ENCODE results near the gene AFAP1.

Gene AFAP1

DNA sequence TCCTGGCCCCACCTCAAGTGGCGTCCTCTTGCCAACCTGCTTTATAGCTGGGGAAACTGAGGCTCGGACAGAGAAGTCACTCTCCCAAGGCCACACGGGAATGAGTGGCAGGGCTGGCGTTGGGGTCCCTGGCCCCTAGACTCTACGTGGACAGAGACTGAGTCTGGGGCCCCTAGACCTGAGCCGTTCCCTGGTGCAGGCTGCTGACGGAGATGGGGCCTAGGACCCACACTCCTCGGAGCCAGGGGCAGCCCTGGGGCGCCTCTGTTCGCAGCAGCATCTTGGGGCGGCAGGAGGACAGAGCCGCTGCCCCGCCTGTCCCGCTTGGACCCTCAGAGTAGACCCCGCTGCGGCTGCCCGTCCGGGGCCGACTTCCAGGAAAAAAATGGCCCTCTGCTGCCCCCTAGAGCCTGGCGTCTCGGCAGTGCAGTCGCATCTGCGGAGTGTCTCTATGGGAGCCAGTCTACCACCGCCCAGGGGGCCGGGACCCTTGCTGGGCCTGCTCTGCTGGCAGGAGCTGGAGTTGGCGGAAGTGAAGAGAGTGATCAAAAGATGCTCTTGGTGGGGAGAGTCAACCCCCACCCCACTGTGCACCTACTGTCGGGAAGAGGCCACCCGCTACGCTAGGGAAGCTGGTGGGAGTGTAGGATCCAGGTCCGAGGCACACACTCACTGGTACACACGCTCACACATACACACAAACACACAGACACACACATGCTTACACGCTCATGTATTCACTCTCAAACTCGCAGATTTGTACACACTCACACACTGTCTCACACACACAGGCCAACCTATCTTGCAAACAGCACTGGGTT is 220.1 kb downstream of the AFAP1 start:
- DNase-seq (ENCODE audit: low read depth, low spot score): peak; percentile 74

GRCh38 chr4:7717946-7718490 is 221.6 kb downstream of the AFAP1 start:
- no peak for DNase-seq (ENCODE audit: low read depth, low spot score)

- no peak for DNase-seq (ENCODE audit: low read depth, low spot score)
Measured at GRCh38 chr4:7717161-7717560, 222.5 kb downstream of the AFAP1 start.

- no peak for DNase-seq (ENCODE audit: low read depth, low spot score)
Measured at GRCh38 chr4:7716010-7716721, 223.5 kb downstream of the AFAP1 start.

DNA sequence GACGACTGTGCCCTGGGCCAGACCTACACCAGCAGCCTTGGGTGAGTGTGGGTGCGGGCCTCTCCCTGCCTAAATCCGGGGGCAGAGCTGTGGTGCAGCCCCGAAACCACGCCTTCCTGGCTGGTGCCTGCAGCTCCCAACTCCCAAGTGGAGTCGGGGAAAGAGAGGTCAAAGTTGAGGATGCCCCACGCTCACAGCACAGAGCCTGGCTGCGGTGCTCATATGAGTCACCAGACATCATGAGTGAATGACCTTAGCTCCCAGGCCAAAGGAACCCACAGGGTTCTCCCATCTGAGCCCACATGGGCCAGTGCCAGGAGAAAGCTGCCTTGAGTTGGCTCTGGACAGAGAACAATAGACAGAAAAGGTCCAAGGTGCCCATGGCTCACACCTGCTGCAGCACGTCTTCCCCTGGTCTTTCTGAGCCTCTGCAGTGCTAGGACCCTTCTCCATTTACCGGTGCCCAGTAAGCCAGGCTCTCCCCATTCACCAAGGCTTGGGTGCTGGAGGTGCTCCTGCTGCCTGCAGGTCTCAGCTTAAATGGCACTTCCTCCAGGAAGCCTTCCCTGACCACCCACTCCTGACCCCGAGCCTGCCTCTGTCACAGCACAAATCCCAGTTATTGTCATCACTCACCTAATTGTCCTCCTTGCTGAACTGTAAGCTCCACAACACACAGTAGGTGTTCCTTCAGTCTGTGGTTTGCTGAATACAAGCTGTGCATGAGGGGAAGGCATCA is 224.2 kb downstream of the AFAP1 start:
- no peak for DNase-seq (ENCODE audit: low read depth, low spot score)

- no peak for DNase-seq (ENCODE audit: low read depth, low spot score)
Measured at GRCh38 chr4:7714738-7715137, 224.9 kb downstream of the AFAP1 start.

- DNase-seq (ENCODE audit: low read depth, low spot score): no peak
Measured at GRCh38 chr4:7714176-7714575, 225.5 kb downstream of the AFAP1 start.

DNA sequence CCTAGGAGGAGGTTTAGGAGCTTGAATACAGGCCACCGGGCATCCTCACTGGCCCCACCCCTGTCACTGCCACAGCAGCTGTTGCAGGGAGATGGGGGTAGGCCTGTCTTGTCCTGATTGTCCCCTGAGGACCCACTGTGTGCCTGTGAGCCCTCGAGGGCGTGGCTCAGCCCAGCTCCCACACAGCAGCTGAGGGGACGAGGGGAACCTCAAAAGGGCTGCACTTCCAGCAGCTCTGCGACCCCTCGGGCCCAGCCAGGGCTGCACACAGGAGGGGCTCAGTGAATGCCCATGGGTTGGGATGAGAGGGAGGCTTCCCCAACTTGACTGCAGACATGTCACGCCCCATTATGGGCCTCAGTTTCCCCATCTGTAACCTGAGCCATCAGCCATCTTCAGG is 225.9 kb downstream of the AFAP1 start:
- no peak for DNase-seq (ENCODE audit: low read depth, low spot score)

DNA sequence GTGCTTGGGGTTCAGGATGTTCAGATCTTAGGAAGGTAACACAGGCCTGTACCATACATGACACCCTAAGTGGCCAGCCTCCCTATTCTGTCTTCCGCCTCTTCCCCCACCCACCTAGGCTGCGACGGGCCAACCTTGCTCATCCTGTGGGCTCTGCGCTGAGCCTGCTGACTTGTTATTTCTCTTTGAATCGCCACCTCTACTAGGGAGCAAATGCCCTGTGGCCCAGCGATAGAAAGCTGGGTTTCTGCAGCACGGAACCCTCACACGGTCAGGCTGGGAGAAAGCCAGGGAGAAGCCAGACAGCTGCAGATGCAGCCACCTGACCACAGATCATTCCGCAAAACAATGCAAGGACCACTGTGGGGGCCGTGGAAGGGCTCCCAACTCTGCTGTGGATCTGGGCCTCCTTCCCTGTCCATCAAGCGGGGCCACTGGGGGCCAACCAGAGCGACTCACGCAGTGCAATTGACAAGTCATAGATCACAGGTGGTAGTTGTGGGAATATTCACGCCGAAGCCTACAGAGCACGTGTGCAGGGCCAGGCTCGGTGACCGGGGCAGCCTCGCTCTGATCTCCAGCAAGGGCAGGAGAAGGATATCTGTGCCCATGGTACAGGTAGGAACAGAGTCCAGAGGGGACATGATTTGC is 227.5 kb downstream of the AFAP1 start:
- no peak for DNase-seq (ENCODE audit: low read depth, low spot score)

DNA sequence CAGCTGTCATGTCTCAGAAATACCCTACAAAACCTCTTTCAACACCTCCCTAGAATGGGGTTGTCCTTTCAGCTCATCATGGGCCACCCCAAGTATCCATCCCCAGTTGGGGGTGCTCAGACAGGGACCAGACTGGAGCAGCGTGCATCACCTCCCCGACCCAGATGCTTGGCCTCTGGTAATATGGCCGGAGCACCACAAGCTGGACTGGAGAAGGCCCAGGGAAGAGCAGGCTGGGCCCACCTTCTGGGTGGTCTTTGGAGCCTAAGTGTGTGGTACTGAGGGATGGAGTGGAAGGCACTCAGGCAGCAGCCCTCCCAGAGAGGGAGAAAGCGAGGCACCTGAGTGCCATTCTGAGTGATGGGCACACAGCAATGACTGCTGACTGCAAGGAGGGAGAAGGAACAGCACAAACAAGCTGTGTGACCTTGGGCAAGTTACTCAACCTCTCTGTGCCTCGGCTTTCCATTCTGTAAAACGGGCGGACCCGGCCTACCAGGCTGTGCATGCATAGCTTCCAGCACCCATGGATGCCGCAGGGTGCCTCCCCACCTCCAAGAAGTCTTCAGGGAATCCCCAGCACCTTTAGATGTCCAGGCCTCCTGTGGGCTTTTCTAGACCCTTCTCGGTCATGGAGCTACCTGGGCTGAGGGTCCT is 228.2 kb downstream of the AFAP1 start:
- no peak for DNase-seq (ENCODE audit: low read depth, low spot score)

DNA sequence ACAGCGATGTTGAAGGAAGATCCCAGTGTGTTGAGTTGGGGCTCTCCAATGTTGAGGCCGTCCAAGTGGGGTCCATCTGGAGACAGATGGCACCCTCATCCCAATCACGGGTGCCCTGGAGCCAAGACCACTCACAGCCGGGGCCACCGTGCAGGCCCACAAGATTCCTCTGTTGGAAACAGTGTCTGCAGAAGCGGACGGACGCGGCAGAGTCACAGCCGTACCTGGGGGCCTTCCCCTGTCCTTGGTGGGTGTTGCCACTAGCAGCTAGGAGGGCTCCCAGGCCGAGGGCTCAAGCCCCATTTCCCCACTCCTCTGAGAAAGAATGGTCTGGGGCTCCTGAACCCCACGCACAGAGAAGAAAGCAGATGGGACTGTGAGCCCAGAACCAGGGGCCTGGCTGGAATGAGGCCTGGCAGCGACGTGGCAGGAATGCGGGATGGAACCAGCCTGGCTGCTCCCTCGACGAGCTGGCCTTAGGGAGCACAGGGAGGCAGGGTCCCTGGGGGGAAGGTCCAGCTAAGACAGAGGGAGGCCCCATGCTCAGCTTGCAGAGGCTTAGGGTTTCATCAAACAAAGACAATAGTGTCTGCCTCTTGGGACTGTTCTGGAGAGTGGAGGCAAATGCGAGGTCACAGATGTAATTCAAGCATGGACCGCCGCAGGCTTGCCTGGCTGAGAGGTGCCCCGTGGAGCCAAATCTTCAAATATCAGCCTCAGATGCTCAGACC is 228.9 kb downstream of the AFAP1 start:
- DNase-seq (ENCODE audit: low read depth, low spot score): no peak

DNA sequence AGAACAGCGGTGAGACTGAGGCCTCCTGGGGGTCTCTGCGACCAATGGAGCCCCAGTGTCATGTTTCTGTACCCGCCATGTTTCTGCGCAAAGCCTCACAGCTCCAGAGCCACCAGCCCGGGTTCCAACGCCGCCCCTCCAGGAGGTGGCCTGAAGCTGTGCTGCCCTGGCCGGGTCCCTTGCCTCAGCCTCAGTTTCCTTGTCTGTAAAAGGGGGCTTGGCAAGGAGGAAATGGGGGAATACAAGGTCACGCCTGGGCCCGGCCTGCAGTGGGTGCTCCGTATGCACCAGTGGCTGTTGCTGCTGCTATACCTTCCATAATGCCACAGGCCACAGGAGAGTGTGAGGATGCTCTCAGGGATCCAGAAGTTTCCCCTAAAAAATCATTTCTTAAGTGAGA is 229.5 kb downstream of the AFAP1 start:
- no peak for DNase-seq (ENCODE audit: low read depth, low spot score)

DNA sequence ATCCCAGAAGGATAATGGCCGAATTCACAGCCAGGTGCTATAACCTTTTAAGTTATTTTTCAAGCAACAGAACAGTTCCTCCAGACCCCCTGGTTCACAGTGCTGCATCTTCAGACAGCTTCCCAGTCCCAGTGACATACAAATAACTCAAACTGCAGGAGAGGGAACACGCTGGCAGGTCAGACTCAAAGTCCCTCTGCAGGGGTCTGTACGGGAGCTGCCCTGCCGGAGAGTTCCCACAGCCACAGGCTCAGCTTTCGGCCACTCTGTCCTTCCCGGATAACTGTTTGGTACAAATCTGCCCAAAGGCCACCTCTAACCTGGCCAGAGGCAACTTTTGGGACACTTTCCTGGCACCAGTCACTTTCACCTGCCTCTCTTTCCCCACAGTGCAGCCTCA is 230.2 kb downstream of the AFAP1 start:
- DNase-seq (ENCODE audit: low read depth, low spot score): no peak

GRCh38 chr4:7708981-7709380 is 230.7 kb downstream of the AFAP1 start:
- DNase-seq (ENCODE audit: low read depth, low spot score): peak; percentile 67

Measured in astrocyte of the hippocampus (primary cell).